Measurements from ENCODE around the gene FAM216B. TPM values are rescaled to one million over a fixed set of nuclear protein-coding genes. Genes with fewer than 3 reads are reported as not detected.
A peak's percentile ranks its signal among the peaks of the same experiment; 100 is the strongest.

The FAM216B gene
- polyA plus RNA-seq, 3 donors: not detected

DNA sequence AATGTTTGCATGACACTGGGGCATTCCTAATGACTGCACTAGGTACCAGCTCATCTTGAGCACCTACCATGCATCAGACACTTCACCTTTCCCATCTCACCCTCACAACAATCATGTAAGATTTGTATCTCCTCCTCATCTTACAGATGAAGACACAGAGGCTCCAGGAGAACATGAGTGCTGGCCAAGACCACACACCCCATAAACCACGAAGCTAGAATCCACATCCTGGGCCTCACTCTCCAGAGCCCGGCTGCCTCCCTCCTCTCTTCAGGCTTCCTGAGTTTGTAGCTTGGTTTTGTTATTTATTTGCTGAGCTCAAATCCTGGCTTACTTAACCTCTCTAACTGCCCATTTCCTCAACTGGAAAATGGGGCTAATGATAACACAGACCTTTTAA is 25.9 kb downstream of the FAM216B start:
- Histone ChIP-seq H3K79me2 (ENCODE audit: insufficient read depth, low read length) (no peaks in the 10 kb centered on the region), H3K27ac (ENCODE audit: low read depth in 1 of 2, low read length in 2 of 2) (no peak overlapping the region), H3K4me3 (replicated peaks in 1 of 3; ENCODE audit: low read depth in 2 of 3, low read length in 3 of 3) (no peak overlapping the region), H3K9me3 (replicated peaks in 1 of 2; ENCODE audit: control insufficient read depth in 1 of 2, insufficient read depth in 1 of 2, low read length in 2 of 2) (peaks cover under 1 to 4% of the 10 kb centered on the region in 2 donors), H4K20me1 (ENCODE audit: insufficient read depth, low read length) (no peaks in the 10 kb centered on the region), H3K27me3 (ENCODE audit: control insufficient read depth in 2 of 2, insufficient read depth in 2 of 2, low read length in 2 of 2) (no peaks in the 10 kb centered on the region), H3K9ac (ENCODE audit: insufficient read depth, low read length, poor library complexity, severe bottlenecking) (no peak overlapping the region), H3K36me3 (replicated peaks in 1 of 2; ENCODE audit: control insufficient read depth in 1 of 2, insufficient read depth in 2 of 2, low read length in 2 of 2) (no peaks in the 10 kb centered on the region), H3K4me2 (replicated peaks; ENCODE audit: extremely low read depth, low read length, poor library complexity, severe bottlenecking) (no peak overlapping the region), H3K4me1 (ENCODE audit: control insufficient read depth in 1 of 2, insufficient read depth in 2 of 2, low read length in 2 of 2) (peaks cover 0 to 11% of the 10 kb centered on the region in 2 donors), H2AFZ (ENCODE audit: insufficient read depth, low read depth, low read length, poor library complexity, severe bottlenecking) (no peak overlapping the region)
- intact Hi-C loops (cut with micrococcal nuclease): no loop called here
- DNase-seq: no peak
- H3K27ac Mint-ChIP-seq: no peak overlapping the region
- TF ChIP-seq, protein P1, sequence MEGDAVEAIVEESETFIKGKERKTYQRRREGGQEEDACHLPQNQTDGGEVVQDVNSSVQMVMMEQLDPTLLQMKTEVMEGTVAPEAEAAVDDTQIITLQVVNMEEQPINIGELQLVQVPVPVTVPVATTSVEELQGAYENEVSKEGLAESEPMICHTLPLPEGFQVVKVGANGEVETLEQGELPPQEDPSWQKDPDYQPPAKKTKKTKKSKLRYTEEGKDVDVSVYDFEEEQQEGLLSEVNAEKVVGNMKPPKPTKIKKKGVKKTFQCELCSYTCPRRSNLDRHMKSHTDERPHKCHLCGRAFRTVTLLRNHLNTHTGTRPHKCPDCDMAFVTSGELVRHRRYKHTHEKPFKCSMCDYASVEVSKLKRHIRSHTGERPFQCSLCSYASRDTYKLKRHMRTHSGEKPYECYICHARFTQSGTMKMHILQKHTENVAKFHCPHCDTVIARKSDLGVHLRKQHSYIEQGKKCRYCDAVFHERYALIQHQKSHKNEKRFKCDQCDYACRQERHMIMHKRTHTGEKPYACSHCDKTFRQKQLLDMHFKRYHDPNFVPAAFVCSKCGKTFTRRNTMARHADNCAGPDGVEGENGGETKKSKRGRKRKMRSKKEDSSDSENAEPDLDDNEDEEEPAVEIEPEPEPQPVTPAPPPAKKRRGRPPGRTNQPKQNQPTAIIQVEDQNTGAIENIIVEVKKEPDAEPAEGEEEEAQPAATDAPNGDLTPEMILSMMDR (IDR thresholded peaks at IDR 0.05): no peak
- H3K9me3 Mint-ChIP-seq: peaks cover 0 to 8% (median 0%) of the 10 kb centered on the region in 7 donors
- no peak overlapping the region for H3K4me3 Mint-ChIP-seq
- WGBS (ENCODE audit: insufficient coverage): no CpG with 5 or more reads among the region's 2 CpGs
- H3K36me3 Mint-ChIP-seq: no peaks in the 10 kb centered on the region
- peaks cover 0 to 3% (median 0%) of the 10 kb centered on the region in 3 donors for H3K27me3 Mint-ChIP-seq (ENCODE audit: low read depth in 3 of 3)
- H3K4me1 Mint-ChIP-seq: no peaks in the 10 kb centered on the region

DNA sequence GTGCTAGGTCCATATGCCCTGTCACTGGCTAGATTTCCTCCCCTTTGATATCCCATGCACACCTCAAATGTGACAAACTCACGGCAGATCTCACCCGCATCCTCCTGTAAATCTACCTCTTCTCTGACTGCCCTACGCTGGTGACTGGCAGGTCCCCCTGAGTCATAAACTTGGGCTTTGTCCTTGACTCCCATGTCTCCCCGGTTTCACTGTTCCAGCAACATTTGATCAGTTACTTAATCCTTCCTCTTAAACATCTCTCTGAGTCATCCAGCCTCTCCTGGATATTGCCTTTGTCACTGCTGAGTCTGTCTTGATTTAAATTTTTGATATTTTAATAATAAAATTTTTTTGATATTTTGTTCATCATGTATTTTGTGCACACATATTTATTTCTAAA is 26.5 kb downstream of the FAM216B start:
- H3K36me3 ChIP-seq (replicated peaks in 1 of 2; ENCODE audit: control insufficient read depth in 1 of 2, insufficient read depth in 2 of 2, low read length in 2 of 2): no peaks in the 10 kb centered on the region
- no peaks in the 10 kb centered on the region for H3K36me3 Mint-ChIP-seq
- H3K27me3 ChIP-seq (ENCODE audit: control insufficient read depth in 2 of 2, insufficient read depth in 2 of 2, low read length in 2 of 2): no peaks in the 10 kb centered on the region
- no peak overlapping the region for H3K4me3 Mint-ChIP-seq
- no peak overlapping the region for H3K27ac ChIP-seq (ENCODE audit: low read depth in 1 of 2, low read length in 2 of 2)
- no peaks in the 10 kb centered on the region for H3K4me1 Mint-ChIP-seq
- H3K79me2 ChIP-seq (ENCODE audit: insufficient read depth, low read length): no peaks in the 10 kb centered on the region
- WGBS (ENCODE audit: insufficient coverage): 83% methylated on average over 4 of the region's 4 CpGs
- DNase-seq: peak in 2 of 3 donors; percentile 3 to 20
- no peaks in the 10 kb centered on the region for H4K20me1 ChIP-seq (ENCODE audit: insufficient read depth, low read length)
- H3K4me3 ChIP-seq (replicated peaks in 1 of 3; ENCODE audit: low read depth in 2 of 3, low read length in 3 of 3): no peak overlapping the region
- TF ChIP-seq, protein P1 (IDR thresholded peaks at IDR 0.05): no peak
- H3K4me1 ChIP-seq (ENCODE audit: control insufficient read depth in 1 of 2, insufficient read depth in 2 of 2, low read length in 2 of 2): peaks cover 0 to 11% of the 10 kb centered on the region in 2 donors
- no peak overlapping the region for H3K9ac ChIP-seq (ENCODE audit: insufficient read depth, low read length, poor library complexity, severe bottlenecking)
- intact Hi-C loops (cut with micrococcal nuclease): no loop called here
- no peak overlapping the region for H3K27ac Mint-ChIP-seq
- no peaks in the 10 kb centered on the region for H3K9me3 ChIP-seq (replicated peaks in 1 of 2; ENCODE audit: control insufficient read depth in 1 of 2, insufficient read depth in 1 of 2, low read length in 2 of 2)
- peaks cover 0 to 8% (median 0%) of the 10 kb centered on the region in 7 donors for H3K9me3 Mint-ChIP-seq
- no peak overlapping the region for H3K4me2 ChIP-seq (replicated peaks; ENCODE audit: extremely low read depth, low read length, poor library complexity, severe bottlenecking)
- no peak overlapping the region for H2AFZ ChIP-seq (ENCODE audit: insufficient read depth, low read depth, low read length, poor library complexity, severe bottlenecking)
- H3K27me3 Mint-ChIP-seq (ENCODE audit: low read depth in 3 of 3): peaks cover 0 to 3% (median 0%) of the 10 kb centered on the region in 3 donors

Measured in CD14-positive monocyte (primary cell).